HepG2 (cell line): ENCODE data around the gene SCAANT1. TPM values are rescaled to one million over a fixed set of nuclear protein-coding genes. Genes with fewer than 3 reads are reported as not detected.
A peak's percentile ranks its signal among the peaks of the same experiment; 100 is the strongest.

ENCODE experiments used
- ATAC-seq: fragments of 200-7000 bp; cut with Tn5 transposase; 3 replicates; pipeline ENCODE4 v1.9.1; 2020; ENCODE audit warnings: mild to moderate bottlenecking, moderate library complexity
- BruUV-seq: library from RNA; stranded (reverse); fragments of 400-500 nt; replicated peaks from 2 replicates; lab custom pipeline; 2021; lab: Mats Ljungman, UMichigan
- CTCF ChIA-PET: fragments of 300-600 bp; formaldehyde crosslinking; extraction: SDS; loops from one replicate; lab custom pipeline; 2021; ENCODE audit warnings: low total read pairs, inconsistent platforms, low intra/inter-chr PET ratio; lab: Yijun Ruan, JAX
- POLR2A ChIA-PET: fragments of 350-600 bp; sonication (Branson Sonifier 250); formaldehyde crosslinking; loops from one replicate; lab custom pipeline; 2020; ENCODE audit warnings: antibody characterized with exemption, inconsistent platforms; lab: Yijun Ruan, JAX
- DNase-seq: peaks from one replicate; pipeline ENCODE4 v3.0.0-alpha.2; 2015; ENCODE audit warnings: low spot score
- FAIRE-seq: peaks from 3 replicates; lab custom pipeline; 2011; peaks lifted over from hg19 to GRCh38; lab: Jason Lieb, UNC
- H2AFZ ChIP-seq: one replicate; pipeline ENCODE4 v1.6.1; 2011; ENCODE audit warnings: low read length, inconsistent platforms
- H3K27ac ChIP-seq: fragments of 300-600 bp; 3 replicates; pipeline ENCODE4 v1.8.0; 2011; ENCODE audit warnings: mixed run types, mild to moderate bottlenecking, mixed read lengths, low read length, inconsistent platforms; ENCODE audit not compliant: insufficient read depth; ENCODE audit errors: extremely low read length
- H3K27me3 ChIP-seq, 2 experiments: fragments of 200-600 bp in 1 of 2; 2 replicates in 1 of 2; 3 replicates in 1 of 2; pipeline versions ENCODE4 v1.6.0 to v1.8.0; 2011; ENCODE audit warnings: low read length in 2 of 2, mild to moderate bottlenecking in 2 of 2, moderate library complexity in 2 of 2, inconsistent platforms in 1 of 2; ENCODE audit not compliant: insufficient read depth in 2 of 2, control insufficient read depth in 1 of 2
- H3K36me3 ChIP-seq, 2 experiments: fragments of 200-600 bp in 1 of 2; replicated peaks in 1 of 2; 2 replicates in 1 of 2; 3 replicates in 1 of 2; pipeline versions ENCODE4 v1.5.1 to v1.8.0; 2011; ENCODE audit warnings: low read length in 2 of 2, inconsistent platforms in 1 of 2; ENCODE audit not compliant: insufficient read depth in 2 of 2, control insufficient read depth in 1 of 2
- H3K4me1 ChIP-seq: 2 replicates; pipeline ENCODE4 v1.5.1; 2012; ENCODE audit warnings: low read length, inconsistent platforms; ENCODE audit not compliant: insufficient read depth
- H3K4me2 ChIP-seq: 2 replicates; pipeline ENCODE4 v1.6.0; 2011; ENCODE audit warnings: low read depth, low read length, inconsistent platforms
- H3K4me3 ChIP-seq, 3 experiments: fragments of 200-600 bp in 1 of 3; sonication (generic), shearing (Covaris generic) in 1 of 3; replicated peaks in 1 of 3; 2 replicates each; pipeline ENCODE4 v1.5.1; 2011 to 2016; ENCODE audit warnings: low read length in 3 of 3, inconsistent platforms in 2 of 3, low read depth in 2 of 3, mild to moderate bottlenecking in 2 of 3, control low read depth in 1 of 3, mixed read lengths in 1 of 3; ENCODE audit not compliant: insufficient read depth in 1 of 3
- H3K79me2 ChIP-seq: one replicate; pipeline ENCODE4 v1.6.1; 2011; ENCODE audit warnings: low read length, inconsistent platforms; ENCODE audit not compliant: insufficient read depth
- H3K9ac ChIP-seq: 2 replicates; pipeline ENCODE4 v1.6.0; 2011; ENCODE audit warnings: mild to moderate bottlenecking, low read depth, low read length, inconsistent platforms; ENCODE audit not compliant: insufficient read depth
- H3K9me3 ChIP-seq: 2 replicates; pipeline ENCODE4 v1.5.1; 2012; ENCODE audit warnings: mild to moderate bottlenecking, low read length
- H4K20me1 ChIP-seq: 2 replicates; pipeline ENCODE4 v1.6.0; 2011; ENCODE audit warnings: inconsistent platforms, mild to moderate bottlenecking, low read length, moderate library complexity; ENCODE audit not compliant: insufficient read depth
- CEBPB ChIP-seq: IDR thresholded peaks from 2 replicates; pipeline ENCODE4 v1.6.1; 2011; ENCODE audit warnings: low read depth, low read length, improper control_type of control experiment, borderline replicate concordance
- FOSL2 ChIP-seq: sonication (generic); formaldehyde crosslinking; IDR thresholded peaks from 2 replicates; pipeline ENCODE4 v1.4.0; 2020; ENCODE audit warnings: missing genetic modification reagents
- KDM1A ChIP-seq: IDR thresholded peaks from 2 replicates; pipeline ENCODE4 v1.6.1; 2016; ENCODE audit warnings: missing compliant biosample characterization
- KDM5B ChIP-seq: sonication (generic); formaldehyde crosslinking; IDR thresholded peaks from 2 replicates; pipeline ENCODE4 v1.4.0; 2020; ENCODE audit warnings: missing genetic modification reagents, mild to moderate bottlenecking, borderline replicate concordance
- MAFF ChIP-seq: IDR thresholded peaks from 2 replicates; pipeline ENCODE4 v1.6.1; 2011; ENCODE audit warnings: low read depth, low read length, improper control_type of control experiment
- MAFK ChIP-seq, 2 experiments: IDR thresholded peaks in 1 of 2; conservative IDR thresholded peaks in 1 of 2; 2 replicates each; pipeline ENCODE4 v1.6.1; 2011; ENCODE audit warnings: improper control_type of control experiment in 2 of 2, low read length in 2 of 2
- SIN3A ChIP-seq: IDR thresholded peaks from 2 replicates; pipeline ENCODE4 v1.6.1; 2011; ENCODE audit warnings: low read depth, mild to moderate bottlenecking, control low read depth, low read length, borderline replicate concordance
- ZNF326 ChIP-seq: sonication (generic); formaldehyde crosslinking; IDR thresholded peaks from 2 replicates; pipeline ENCODE4 v1.4.0; 2020; ENCODE audit warnings: missing genetic modification reagents, borderline replicate concordance
- ZNF678 ChIP-seq: sonication (generic); formaldehyde crosslinking; IDR thresholded peaks from 2 replicates; pipeline ENCODE4 v1.4.0; 2020; ENCODE audit warnings: mild to moderate bottlenecking, missing genetic modification reagents
- ZNF713 ChIP-seq: sonication (generic); formaldehyde crosslinking; IDR thresholded peaks from 2 replicates; pipeline ENCODE4 v1.4.0; 2020; ENCODE audit warnings: mild to moderate bottlenecking, missing genetic modification reagents
- WGBS: methylation state at CpG from one replicate; pipeline ENCODE4 v1.1.6; 2017; ENCODE audit warnings: low lambda C conversion rate; 5-methylcytosine and 5-hydroxymethylcytosine counted together
- in situ Hi-C: cut with HindIII; loops from 2 replicates; pipeline ENCODE4 v1.10.0; 2017; ENCODE audit warnings: low pct_unique_long_range_greater_than_20kb; ENCODE audit not compliant: extremely low pct_ligation_motif_present
- intact Hi-C: fragments of 100-400 bp; cut with micrococcal nuclease; formaldehyde crosslinking; loops from one replicate; pipeline ENCODE4 v1.10.0; 2022; ENCODE audit not compliant: unreplicated experiment
- polyA plus RNA-seq, 8 experiments: library from polyadenylated mRNA; depleted of rRNA in 3 of 8; stranded (reverse) in 7 of 8; unstranded in 1 of 8; fragments of >200 nt; fragmentation: Illumina TruSeq in 4 of 8; extraction: Trizol in 4 of 8; gene quantifications; 2 replicates each; pipeline versions ENCODE4 v1.2.1 to v1.2.3, GENCODE V29; 2011 to 2016; ENCODE audit warnings: low read depth in 4 of 8, missing spikeins in 1 of 8, mixed read lengths in 1 of 8; ENCODE audit not compliant: insufficient read depth in 1 of 8
- total RNA-seq, 5 experiments: library from RNA; depleted of rRNA; stranded (reverse); fragments of >200 nt; fragmentation: Illumina TruSeq; extraction: Trizol; gene quantifications; 2 replicates each; pipeline ENCODE4 v1.2.3, GENCODE V29; 2016; ENCODE audit warnings: low read depth in 1 of 5
- TF ChIP-seq, protein P1 (sequence below): sonication (generic); formaldehyde crosslinking; IDR thresholded peaks from 2 replicates; pipeline ENCODE4 v1.5.1; 2020; ENCODE audit warnings: mild to moderate bottlenecking, missing genetic modification reagents, moderate library complexity

SCAANT1 gene
- total and polyA plus RNA-seq, 2 of the 13 experiments (the other 11 are each of a cell fraction or from before 2014, with no cell fraction given): not detected

DNA sequence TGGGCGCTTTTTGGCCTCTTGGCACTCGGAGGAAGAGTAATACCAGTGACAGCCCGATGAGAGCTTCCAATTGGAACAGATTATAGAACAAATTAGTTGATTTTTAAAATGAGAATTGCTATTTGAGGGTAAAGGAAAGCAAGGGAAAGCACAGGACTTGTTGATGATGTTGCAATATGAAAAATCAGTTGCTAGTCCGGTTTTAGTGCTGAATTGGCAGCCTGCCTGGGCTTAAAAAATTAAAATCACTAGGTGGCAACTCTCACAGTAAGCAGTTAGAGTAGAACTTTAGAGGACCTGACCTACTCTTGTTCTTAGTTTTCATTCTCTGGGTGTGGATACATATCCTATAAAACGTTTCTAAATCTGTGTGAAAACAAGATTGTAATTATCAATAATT, 2.1 kb upstream of the SCAANT1 start:
- FAIRE-seq (no peak), ATAC-seq (no peak), DNase-seq (no peak)
- 78% methylated on average over 5 of the region's 5 CpGs for WGBS
- H3K9me3 ChIP-seq: no peaks in the 10 kb centered on the region
- in situ Hi-C loops: loop anchor here (5.0 to 10.0 kb wide), 2 partner anchors 50 to 78 kb away; partner anchors contain the start of genes ATXN7 and THOC7
- peak overlapping the region; percentile 98 for H3K27ac ChIP-seq
- peak; percentile 54; the same call in 1 of the 2 replicates for TF ChIP-seq CEBPB
- 0 out of 2 replicates have a peak, but pooled peaks have one; percentile 27 for TF ChIP-seq MAFF
- peak in 1 of 2 experiments; percentile 28; a peak in 1 of 4 replicates for TF ChIP-seq MAFK (conservative IDR thresholded peaks at IDR 0.05 in 1 of 2, IDR thresholded peaks at IDR 0.05 in 1 of 2; ENCODE audit: low read length in 2 of 2)
- no peak for TF ChIP-seq ZNF678
- TF ChIP-seq, all 625 proteins: peak for 3
- POLR2A ChIA-PET: no interaction called here
- intact Hi-C loops: loop anchor here (5.0 kb wide), 1 partner anchor 48 kb away; no protein-coding TSS in a partner anchor
- no peaks in the 10 kb centered on the region for H4K20me1 ChIP-seq
- peaks cover 31% of the 10 kb centered on the region for H3K79me2 ChIP-seq
- no peaks in the 10 kb centered on the region for H3K27me3 ChIP-seq
- BruUV-seq: no TSS peak
- H3K4me2 ChIP-seq: peak overlapping the region; percentile 92
- H3K36me3 ChIP-seq: peaks cover 9 to 18% of the 10 kb centered on the region in 2 experiments; a peak in 4 of 5 replicates
- H3K4me3 ChIP-seq: peak overlapping the region in 1 of 3 experiments; percentile 61; a peak in 1 of 6 replicates
- H3K9ac ChIP-seq: peak overlapping the region; percentile 62; the same call in 1 of the 2 replicates
- peaks cover 36% of the 10 kb centered on the region for H3K4me1 ChIP-seq
- H2AFZ ChIP-seq: no peak overlapping the region
- CTCF ChIA-PET: no interaction called here

DNA sequence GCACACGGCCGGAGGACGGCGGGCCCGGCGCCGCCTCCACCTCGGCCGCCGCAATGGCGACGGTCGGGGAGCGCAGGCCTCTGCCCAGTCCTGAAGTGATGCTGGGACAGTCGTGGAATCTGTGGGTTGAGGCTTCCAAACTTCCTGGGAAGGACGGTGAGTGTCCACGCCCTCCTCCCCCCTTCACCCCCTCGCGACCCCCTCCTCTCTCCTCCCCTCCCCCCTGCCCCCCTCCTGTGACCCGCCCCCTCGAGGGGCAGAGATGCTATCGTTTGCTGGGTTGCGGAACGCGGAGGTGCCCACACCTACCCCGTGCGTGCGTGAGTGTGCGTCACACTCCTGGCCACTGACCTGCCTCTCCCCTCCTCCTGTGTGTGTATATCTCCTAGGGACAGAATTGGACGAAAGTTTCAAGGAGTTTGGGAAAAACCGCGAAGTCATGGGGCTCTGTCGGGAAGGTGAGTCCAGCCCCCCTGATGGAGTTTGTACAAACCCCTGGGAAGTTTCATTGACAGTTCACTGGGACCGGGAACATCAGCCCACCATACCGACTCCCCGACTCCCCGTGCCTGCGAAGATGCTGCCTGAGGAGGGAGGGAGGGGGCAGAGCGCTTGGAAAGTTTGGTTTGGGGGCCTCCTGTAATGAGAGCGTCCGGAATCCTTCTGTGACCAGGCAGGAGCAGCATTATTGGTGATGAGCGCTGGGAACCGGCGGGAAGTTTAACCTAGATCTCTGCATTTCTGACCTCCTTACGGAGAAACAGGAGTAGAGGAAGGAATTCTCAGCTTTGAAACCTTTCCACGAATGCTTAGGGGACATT, 795 bp upstream of the SCAANT1 start:
- no peak overlapping the region for H2AFZ ChIP-seq
- H3K36me3 ChIP-seq: peaks cover 6 to 9% of the 10 kb centered on the region in 2 experiments; a peak in 4 of 5 replicates
- DNase-seq (peak; percentile 21), ATAC-seq (peak; percentile 37), FAIRE-seq (no peak)
- peaks cover 29% of the 10 kb centered on the region for H3K79me2 ChIP-seq
- no peaks in the 10 kb centered on the region for H4K20me1 ChIP-seq
- peak overlapping the region; percentile 98 for H3K27ac ChIP-seq
- H3K27me3 ChIP-seq: no peaks in the 10 kb centered on the region
- WGBS: 4% methylated on average over 27 of the region's 46 CpGs
- peaks cover 36% of the 10 kb centered on the region for H3K4me1 ChIP-seq
- ChIA-PET POLR2A (interaction anchor here (0.6 to 2.0 kb wide), 9 partner anchors 15 to 63 kb away, joined by 3 to 11 read pairs (median 6); partner anchors contain the start of genes ATXN7 and THOC7), CTCF (no interaction called here)
- intact Hi-C loops: loop anchor here (5.0 kb wide), 1 partner anchor 49 kb away; no protein-coding TSS in a partner anchor
- H3K4me3 ChIP-seq: peak overlapping the region; percentile 61 to 79 (median 61)
- BruUV-seq: no TSS peak
- peak overlapping the region; percentile 94 for H3K9ac ChIP-seq
- no peaks in the 10 kb centered on the region for H3K9me3 ChIP-seq
- peak overlapping the region; percentile 92 for H3K4me2 ChIP-seq
- in situ Hi-C loops: loop anchor here (5.0 to 10.0 kb wide), 2 partner anchors 48 to 79 kb away; partner anchors contain the start of genes ATXN7 and THOC7
- TF ChIP-seq KDM5B (CRISPR knock-in tag): 0 out of 2 replicates have a peak, but pooled peaks have one; percentile 27
- TF ChIP-seq, protein P1, sequence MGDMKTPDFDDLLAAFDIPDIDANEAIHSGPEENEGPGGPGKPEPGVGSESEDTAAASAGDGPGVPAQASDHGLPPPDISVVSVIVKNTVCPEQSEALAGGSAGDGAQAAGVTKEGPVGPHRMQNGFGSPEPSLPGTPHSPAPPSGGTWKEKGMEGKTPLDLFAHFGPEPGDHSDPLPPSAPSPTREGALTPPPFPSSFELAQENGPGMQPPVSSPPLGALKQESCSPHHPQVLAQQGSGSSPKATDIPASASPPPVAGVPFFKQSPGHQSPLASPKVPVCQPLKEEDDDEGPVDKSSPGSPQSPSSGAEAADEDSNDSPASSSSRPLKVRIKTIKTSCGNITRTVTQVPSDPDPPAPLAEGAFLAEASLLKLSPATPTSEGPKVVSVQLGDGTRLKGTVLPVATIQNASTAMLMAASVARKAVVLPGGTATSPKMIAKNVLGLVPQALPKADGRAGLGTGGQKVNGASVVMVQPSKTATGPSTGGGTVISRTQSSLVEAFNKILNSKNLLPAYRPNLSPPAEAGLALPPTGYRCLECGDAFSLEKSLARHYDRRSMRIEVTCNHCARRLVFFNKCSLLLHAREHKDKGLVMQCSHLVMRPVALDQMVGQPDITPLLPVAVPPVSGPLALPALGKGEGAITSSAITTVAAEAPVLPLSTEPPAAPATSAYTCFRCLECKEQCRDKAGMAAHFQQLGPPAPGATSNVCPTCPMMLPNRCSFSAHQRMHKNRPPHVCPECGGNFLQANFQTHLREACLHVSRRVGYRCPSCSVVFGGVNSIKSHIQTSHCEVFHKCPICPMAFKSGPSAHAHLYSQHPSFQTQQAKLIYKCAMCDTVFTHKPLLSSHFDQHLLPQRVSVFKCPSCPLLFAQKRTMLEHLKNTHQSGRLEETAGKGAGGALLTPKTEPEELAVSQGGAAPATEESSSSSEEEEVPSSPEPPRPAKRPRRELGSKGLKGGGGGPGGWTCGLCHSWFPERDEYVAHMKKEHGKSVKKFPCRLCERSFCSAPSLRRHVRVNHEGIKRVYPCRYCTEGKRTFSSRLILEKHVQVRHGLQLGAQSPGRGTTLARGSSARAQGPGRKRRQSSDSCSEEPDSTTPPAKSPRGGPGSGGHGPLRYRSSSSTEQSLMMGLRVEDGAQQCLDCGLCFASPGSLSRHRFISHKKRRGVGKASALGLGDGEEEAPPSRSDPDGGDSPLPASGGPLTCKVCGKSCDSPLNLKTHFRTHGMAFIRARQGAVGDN (CRISPR knock-in tag): peak; percentile 8; the same call in 1 of the 2 replicates
- TF ChIP-seq SIN3A: 0 out of 2 replicates have a peak, but pooled peaks have one; percentile 15
- no peak for TF ChIP-seq KDM1A (CRISPR knock-in tag)
- no peak for TF ChIP-seq ZNF326 (CRISPR knock-in tag)
- no peak for TF ChIP-seq ZNF713 (CRISPR knock-in tag)
- TF ChIP-seq FOSL2 (CRISPR knock-in tag): peak; percentile 49
